GM12878 (cell line): ENCODE data around the gene SOX6. TPM values are rescaled to one million over a fixed set of nuclear protein-coding genes. Genes with fewer than 3 reads are reported as not detected.

Source experiments
- ATAC-seq: fragments of 200-7000 bp; cut with Tn5 transposase; 3 replicates; pipeline ENCODE4 v1.9.1; 2020; ENCODE audit warnings: mild to moderate bottlenecking, moderate library complexity
- BruUV-seq: library from RNA; stranded (reverse); fragments of 400-500 nt; replicated peaks from 2 replicates; lab custom pipeline; 2021; lab: Mats Ljungman, UMichigan
- CTCF ChIA-PET: fragments of 300-600 bp; sonication (Branson Sonifier 250); formaldehyde crosslinking; extraction: SDS; loops from one replicate; lab custom pipeline; 2021; ENCODE audit warnings: inconsistent platforms; lab: Yijun Ruan, JAX
- POLR2A ChIA-PET: fragments of 350-600 bp; formaldehyde crosslinking; extraction: SDS; loops from one replicate; lab custom pipeline; 2021; ENCODE audit warnings: inconsistent platforms; lab: Charles Lee
- RAD21 ChIA-PET: fragments of 300-600 bp; sonication (Branson Sonifier 250); formaldehyde crosslinking; loops from one replicate; lab custom pipeline; 2023; ENCODE audit warnings: antibody characterized with exemption; ENCODE audit not compliant: unreplicated experiment; lab: Charles Lee
- SMC1A ChIA-PET: fragments of 300-600 bp; sonication (Branson Sonifier 250); formaldehyde crosslinking; loops from one replicate; lab custom pipeline; 2023; ENCODE audit not compliant: unreplicated experiment, uncharacterized antibody; lab: Charles Lee
- DNase-seq: peaks from one replicate; pipeline ENCODE4 v3.0.0-alpha.2; 2011; ENCODE audit warnings: low read depth, low spot score
- FAIRE-seq: peaks from 3 replicates; lab custom pipeline; 2011; peaks lifted over from hg19 to GRCh38; lab: Jason Lieb, UNC
- H2AFZ ChIP-seq: 2 replicates; pipeline ENCODE4 v1.6.0; 2011; ENCODE audit warnings: low read depth, low read length, control low read depth; ENCODE audit not compliant: control insufficient read depth
- H3K27ac ChIP-seq: 2 replicates; pipeline ENCODE4 v1.5.1; 2011; ENCODE audit warnings: control low read depth; ENCODE audit not compliant: control insufficient read depth, insufficient read depth
- H3K27me3 ChIP-seq, 2 experiments: replicated peaks in 1 of 2; 2 replicates each; pipeline versions ENCODE4 v1.6.0 to v1.6.1; 2011; ENCODE audit warnings: low read length in 1 of 2; ENCODE audit not compliant: control insufficient read depth in 2 of 2, insufficient read depth in 2 of 2
- H3K36me3 ChIP-seq, 2 experiments: 2 replicates each; pipeline ENCODE4 v1.5.1; 2011; ENCODE audit warnings: low read length in 1 of 2; ENCODE audit not compliant: control insufficient read depth in 2 of 2, insufficient read depth in 2 of 2
- H3K4me1 ChIP-seq: 2 replicates; pipeline ENCODE4 v1.6.1; 2011; ENCODE audit warnings: mild to moderate bottlenecking, low read length, moderate library complexity, mixed read lengths; ENCODE audit not compliant: control insufficient read depth, insufficient read depth
- H3K4me2 ChIP-seq: 2 replicates; pipeline ENCODE4 v1.6.0; 2011; ENCODE audit warnings: control low read depth; ENCODE audit not compliant: control insufficient read depth, insufficient read depth
- H3K4me3 ChIP-seq: fragments of 200-600 bp; sonication (generic); 2 replicates; pipeline ENCODE4 v1.5.1; 2016
- H3K79me2 ChIP-seq: 2 replicates; pipeline ENCODE4 v1.6.0; 2011; ENCODE audit warnings: low read length; ENCODE audit not compliant: control insufficient read depth, insufficient read depth
- H3K9ac ChIP-seq: 2 replicates; pipeline ENCODE4 v1.8.0; 2011; ENCODE audit warnings: low read length, control low read depth, mixed read lengths; ENCODE audit not compliant: control insufficient read depth, insufficient read depth
- H3K9me3 ChIP-seq: replicated peaks from 3 replicates; pipeline ENCODE4 v1.5.1; 2011; ENCODE audit warnings: mild to moderate bottlenecking, low read length; ENCODE audit not compliant: control insufficient read depth, insufficient read depth
- H4K20me1 ChIP-seq: 2 replicates; pipeline ENCODE4 v1.6.0; 2011; ENCODE audit not compliant: control insufficient read depth, insufficient read depth
- ASH2L ChIP-seq: fragments of 300-600, 200-600 bp; sonication (generic); IDR thresholded peaks from 2 replicates; pipeline ENCODE4 v1.6.1; 2017; ENCODE audit warnings: low read depth, mild to moderate bottlenecking, borderline replicate concordance
- CBFB ChIP-seq: IDR thresholded peaks from 2 replicates; pipeline ENCODE4 v1.6.1; 2016; ENCODE audit warnings: antibody characterized with exemption, low read depth
- EZH2 ChIP-seq: IDR thresholded peaks from 2 replicates; pipeline ENCODE4 v1.6.1; 2012; ENCODE audit warnings: low read depth, mild to moderate bottlenecking, control low read depth, inconsistent platforms, low read length, borderline replicate concordance; ENCODE audit not compliant: control insufficient read depth
- FOS ChIP-seq: IDR thresholded peaks from 3 replicates; pipeline ENCODE4 v1.6.1; 2011; ENCODE audit warnings: borderline replicate concordance; ENCODE audit not compliant: insufficient read length; ENCODE audit errors: extremely low read depth
- HCFC1 ChIP-seq: fragments of 150-350 bp; IDR thresholded peaks from 2 replicates; pipeline ENCODE4 v1.6.1; 2014; ENCODE audit warnings: low read length
- MTA3 ChIP-seq: IDR thresholded peaks from 2 replicates; pipeline ENCODE4 v1.6.1; 2012; ENCODE audit warnings: low read length, inconsistent platforms, borderline replicate concordance
- NFIC ChIP-seq: IDR thresholded peaks from 2 replicates; pipeline ENCODE4 v1.6.1; 2012; ENCODE audit warnings: low read depth, mild to moderate bottlenecking, inconsistent platforms, low read length, moderate library complexity
- PAX8 ChIP-seq: fragments of 450-650 bp; IDR thresholded peaks from 2 replicates; pipeline ENCODE4 v1.6.1; 2017; ENCODE audit warnings: mild to moderate bottlenecking, moderate library complexity
- POLR2AphosphoS2 ChIP-seq: IDR thresholded peaks from 2 replicates; pipeline ENCODE4 v1.6.1; 2011; ENCODE audit warnings: low read depth, mild to moderate bottlenecking, low read length, improper control_type of control experiment, moderate library complexity
- STAT1 ChIP-seq: fragments of 450-650 bp; conservative IDR thresholded peaks from 2 replicates; pipeline ENCODE4 v1.6.1; 2014; ENCODE audit warnings: antibody characterized with exemption, mild to moderate bottlenecking
- ZNF207 ChIP-seq: fragments of 450-650 bp; IDR thresholded peaks from 2 replicates; pipeline ENCODE4 v1.6.1; 2014; ENCODE audit warnings: antibody characterized with exemption, mild to moderate bottlenecking, borderline replicate concordance
- ZSCAN29 ChIP-seq: fragments of 450-650 bp; IDR thresholded peaks from 2 replicates; pipeline ENCODE4 v1.6.1; 2017; ENCODE audit warnings: mild to moderate bottlenecking, moderate library complexity
- WGBS: methylation state at CpG from one replicate; pipeline ENCODE4 v1.1.6; 2016; ENCODE audit warnings: low lambda C conversion rate; ENCODE audit not compliant: insufficient replicate concordance, insufficient coverage; ENCODE audit errors: missing lambda C conversion rate; 5-methylcytosine and 5-hydroxymethylcytosine counted together
- in situ Hi-C: fragments of 300-500 bp; cut with MboI; formaldehyde crosslinking; loops from 9 replicates; pipeline ENCODE4 v1.14.3; 2018; ENCODE audit warnings: mixed read lengths
- intact Hi-C: fragments of 100-400 bp; cut with micrococcal nuclease; formaldehyde crosslinking; loops from one replicate; pipeline ENCODE4 v1.14.2; 2022; ENCODE audit not compliant: unreplicated experiment
- polyA plus RNA-seq, 11 experiments: library from polyadenylated mRNA; depleted of rRNA in 4 of 11; unstranded in 6 of 11; stranded (reverse) in 5 of 11; fragments of >200 nt; fragmentation: Nextera tagmentation in 4 of 11; fragmentation: Illumina TruSeq in 1 of 11; extraction: Ambion mirVana in 4 of 11; extraction: Trizol in 1 of 11; gene quantifications; 1 replicate in 1 of 11; 2 replicates in 10 of 11; pipeline versions ENCODE4 v1.2.1 to v1.2.3, GENCODE V29; 2011 to 2016; ENCODE audit warnings: inconsistent platforms in 2 of 11, missing spikeins in 2 of 11, low read depth in 1 of 11
- total RNA-seq, 4 experiments: library from RNA; depleted of rRNA in 3 of 4; stranded (reverse); fragments of >200 nt in 3 of 4; fragmentation: Illumina TruSeq in 1 of 4; extraction: Trizol in 1 of 4; gene quantifications; 2 replicates each; pipeline versions ENCODE4 v1.2.1 to v1.2.3, GENCODE V29; 2013 to 2021
- TF ChIP-seq, protein P1 (sequence below): IDR thresholded peaks from 2 replicates; pipeline ENCODE4 v1.6.1; 2011; ENCODE audit warnings: borderline replicate concordance, low read depth, mild to moderate bottlenecking, moderate library complexity, mixed read lengths, low read length; ENCODE audit not compliant: insufficient read depth; ENCODE audit errors: extremely low read length
- TF ChIP-seq, protein P2 (sequence below): fragments of 450-650 bp; IDR thresholded peaks from 2 replicates; pipeline ENCODE4 v1.6.1; 2017; ENCODE audit warnings: mild to moderate bottlenecking, moderate library complexity
- TF ChIP-seq, protein P3 (sequence below): fragments of 450-650 bp; IDR thresholded peaks from 2 replicates; pipeline ENCODE4 v1.6.1; 2017; ENCODE audit warnings: mild to moderate bottlenecking, low read depth, inconsistent platforms; ENCODE audit not compliant: poor library complexity, severe bottlenecking
- TF ChIP-seq, protein P4 (sequence below): fragments of 450-650 bp; IDR thresholded peaks from 2 replicates; pipeline ENCODE4 v1.6.1; 2016; ENCODE audit warnings: mild to moderate bottlenecking

The SOX6 gene
- total and polyA plus RNA-seq, 10 of the 15 experiments (the other 5 are each of a cell fraction or from before 2014, with no cell fraction given): 0.03 to 0.71 (median 0.29) TPM; not detected in 4

DNA sequence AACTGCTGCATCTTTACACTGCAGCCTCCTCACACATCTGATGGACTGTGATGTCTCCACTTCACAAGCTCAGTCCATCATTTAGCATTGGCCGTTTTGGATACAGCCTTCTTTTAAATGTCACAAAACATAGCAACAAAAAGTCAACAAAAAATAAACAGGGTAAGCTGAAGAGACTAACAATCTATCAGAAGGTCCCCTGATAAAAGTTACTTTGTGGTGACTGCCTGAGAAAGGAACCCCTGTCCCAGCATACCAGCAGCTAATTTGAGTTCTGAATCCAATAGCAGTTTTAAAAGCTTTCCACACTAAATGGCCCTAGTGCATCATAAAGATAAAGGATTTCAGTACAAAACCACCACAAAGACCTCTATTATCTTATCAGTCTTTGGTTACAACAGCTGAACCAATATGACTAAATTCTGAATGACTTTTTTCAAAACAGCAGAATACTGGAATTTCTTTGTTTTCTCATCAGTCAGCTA lies 162.4 kb downstream of the SOX6 start:
- H3K4me2 ChIP-seq: no peak overlapping the region
- 0% methylated on average over 1 of the region's 1 CpG for WGBS
- no TSS peak for BruUV-seq
- FAIRE-seq (no peak), ATAC-seq (no peak), DNase-seq (no peak)
- intact Hi-C loops: no loop called here
- no peak overlapping the region for H2AFZ ChIP-seq
- no peak overlapping the region for H3K4me3 ChIP-seq
- H3K9me3 ChIP-seq: no peaks in the 10 kb centered on the region
- ChIA-PET SMC1A (interaction anchor here (0.7 to 1.8 kb wide), 3 partner anchors 10 to 869 kb away, joined by 3 to 6 read pairs (median 3); no protein-coding TSS in a partner anchor), POLR2A (no interaction called here), CTCF (no interaction called here), RAD21 (no interaction called here)
- no peak overlapping the region for H3K27ac ChIP-seq
- no peaks in the 10 kb centered on the region for H3K79me2 ChIP-seq
- no peaks in the 10 kb centered on the region for H3K27me3 ChIP-seq
- no peaks in the 10 kb centered on the region for H3K4me1 ChIP-seq
- TF ChIP-seq ZNF207 (no peak), STAT1 (no peak), CBFB (no peak), POLR2AphosphoS2 (no peak), FOS (no peak), PAX8 (no peak), NFIC (no peak), ASH2L (no peak), HCFC1 (no peak), ZSCAN29 (no peak), EZH2 (no peak), MTA3 (no peak)
- TF ChIP-seq, protein P1, sequence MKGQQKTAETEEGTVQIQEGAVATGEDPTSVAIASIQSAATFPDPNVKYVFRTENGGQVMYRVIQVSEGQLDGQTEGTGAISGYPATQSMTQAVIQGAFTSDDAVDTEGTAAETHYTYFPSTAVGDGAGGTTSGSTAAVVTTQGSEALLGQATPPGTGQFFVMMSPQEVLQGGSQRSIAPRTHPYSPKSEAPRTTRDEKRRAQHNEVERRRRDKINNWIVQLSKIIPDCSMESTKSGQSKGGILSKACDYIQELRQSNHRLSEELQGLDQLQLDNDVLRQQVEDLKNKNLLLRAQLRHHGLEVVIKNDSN: no peak
- TF ChIP-seq, protein P2, sequence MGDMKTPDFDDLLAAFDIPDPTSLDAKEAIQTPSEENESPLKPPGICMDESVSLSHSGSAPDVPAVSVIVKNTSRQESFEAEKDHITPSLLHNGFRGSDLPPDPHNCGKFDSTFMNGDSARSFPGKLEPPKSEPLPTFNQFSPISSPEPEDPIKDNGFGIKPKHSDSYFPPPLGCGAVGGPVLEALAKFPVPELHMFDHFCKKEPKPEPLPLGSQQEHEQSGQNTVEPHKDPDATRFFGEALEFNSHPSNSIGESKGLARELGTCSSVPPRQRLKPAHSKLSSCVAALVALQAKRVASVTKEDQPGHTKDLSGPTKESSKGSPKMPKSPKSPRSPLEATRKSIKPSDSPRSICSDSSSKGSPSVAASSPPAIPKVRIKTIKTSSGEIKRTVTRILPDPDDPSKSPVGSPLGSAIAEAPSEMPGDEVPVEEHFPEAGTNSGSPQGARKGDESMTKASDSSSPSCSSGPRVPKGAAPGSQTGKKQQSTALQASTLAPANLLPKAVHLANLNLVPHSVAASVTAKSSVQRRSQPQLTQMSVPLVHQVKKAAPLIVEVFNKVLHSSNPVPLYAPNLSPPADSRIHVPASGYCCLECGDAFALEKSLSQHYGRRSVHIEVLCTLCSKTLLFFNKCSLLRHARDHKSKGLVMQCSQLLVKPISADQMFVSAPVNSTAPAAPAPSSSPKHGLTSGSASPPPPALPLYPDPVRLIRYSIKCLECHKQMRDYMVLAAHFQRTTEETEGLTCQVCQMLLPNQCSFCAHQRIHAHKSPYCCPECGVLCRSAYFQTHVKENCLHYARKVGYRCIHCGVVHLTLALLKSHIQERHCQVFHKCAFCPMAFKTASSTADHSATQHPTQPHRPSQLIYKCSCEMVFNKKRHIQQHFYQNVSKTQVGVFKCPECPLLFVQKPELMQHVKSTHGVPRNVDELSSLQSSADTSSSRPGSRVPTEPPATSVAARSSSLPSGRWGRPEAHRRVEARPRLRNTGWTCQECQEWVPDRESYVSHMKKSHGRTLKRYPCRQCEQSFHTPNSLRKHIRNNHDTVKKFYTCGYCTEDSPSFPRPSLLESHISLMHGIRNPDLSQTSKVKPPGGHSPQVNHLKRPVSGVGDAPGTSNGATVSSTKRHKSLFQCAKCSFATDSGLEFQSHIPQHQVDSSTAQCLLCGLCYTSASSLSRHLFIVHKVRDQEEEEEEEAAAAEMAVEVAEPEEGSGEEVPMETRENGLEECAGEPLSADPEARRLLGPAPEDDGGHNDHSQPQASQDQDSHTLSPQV: no peak
- TF ChIP-seq, protein P3, sequence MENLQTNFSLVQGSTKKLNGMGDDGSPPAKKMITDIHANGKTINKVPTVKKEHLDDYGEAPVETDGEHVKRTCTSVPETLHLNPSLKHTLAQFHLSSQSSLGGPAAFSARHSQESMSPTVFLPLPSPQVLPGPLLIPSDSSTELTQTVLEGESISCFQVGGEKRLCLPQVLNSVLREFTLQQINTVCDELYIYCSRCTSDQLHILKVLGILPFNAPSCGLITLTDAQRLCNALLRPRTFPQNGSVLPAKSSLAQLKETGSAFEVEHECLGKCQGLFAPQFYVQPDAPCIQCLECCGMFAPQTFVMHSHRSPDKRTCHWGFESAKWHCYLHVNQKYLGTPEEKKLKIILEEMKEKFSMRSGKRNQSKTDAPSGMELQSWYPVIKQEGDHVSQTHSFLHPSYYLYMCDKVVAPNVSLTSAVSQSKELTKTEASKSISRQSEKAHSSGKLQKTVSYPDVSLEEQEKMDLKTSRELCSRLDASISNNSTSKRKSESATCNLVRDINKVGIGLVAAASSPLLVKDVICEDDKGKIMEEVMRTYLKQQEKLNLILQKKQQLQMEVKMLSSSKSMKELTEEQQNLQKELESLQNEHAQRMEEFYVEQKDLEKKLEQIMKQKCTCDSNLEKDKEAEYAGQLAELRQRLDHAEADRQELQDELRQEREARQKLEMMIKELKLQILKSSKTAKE: no peak
- TF ChIP-seq, protein P4, sequence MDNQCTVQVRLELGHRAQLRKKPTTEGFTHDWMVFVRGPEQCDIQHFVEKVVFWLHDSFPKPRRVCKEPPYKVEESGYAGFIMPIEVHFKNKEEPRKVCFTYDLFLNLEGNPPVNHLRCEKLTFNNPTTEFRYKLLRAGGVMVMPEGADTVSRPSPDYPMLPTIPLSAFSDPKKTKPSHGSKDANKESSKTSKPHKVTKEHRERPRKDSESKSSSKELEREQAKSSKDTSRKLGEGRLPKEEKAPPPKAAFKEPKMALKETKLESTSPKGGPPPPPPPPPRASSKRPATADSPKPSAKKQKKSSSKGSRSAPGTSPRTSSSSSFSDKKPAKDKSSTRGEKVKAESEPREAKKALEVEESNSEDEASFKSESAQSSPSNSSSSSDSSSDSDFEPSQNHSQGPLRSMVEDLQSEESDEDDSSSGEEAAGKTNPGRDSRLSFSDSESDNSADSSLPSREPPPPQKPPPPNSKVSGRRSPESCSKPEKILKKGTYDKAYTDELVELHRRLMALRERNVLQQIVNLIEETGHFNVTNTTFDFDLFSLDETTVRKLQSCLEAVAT: no peak
- TF ChIP-seq, all 136 proteins: peak for 0
- Histone ChIP-seq H4K20me1 (no peaks in the 10 kb centered on the region), H3K36me3 (no peaks in the 10 kb centered on the region), H3K9ac (no peak overlapping the region)
- in situ Hi-C loops: no loop called here
